DND-41 (cell line): ENCODE results near the gene MPP1.

ENCODE experiments used
- ATAC-seq: fragments of 200-7000 bp; cut with Tn5 transposase; 3 replicates; pipeline ENCODE4 v1.9.1; 2021; ENCODE audit warnings: low read depth; ENCODE audit not compliant: insufficient read depth
- DNase-seq: peaks from one replicate; pipeline ENCODE4 v3.0.0-alpha.2; 2020
- H2AFZ ChIP-seq: 2 replicates; pipeline ENCODE4 v1.6.0; 2012; ENCODE audit warnings: low read depth, low read length
- H3K27ac ChIP-seq: 2 replicates; pipeline ENCODE4 v1.5.1; 2012; ENCODE audit warnings: low read length, inconsistent platforms
- H3K27me3 ChIP-seq: fragments of 200-600 bp; sonication (generic); 2 replicates; pipeline ENCODE4 v1.6.0; 2012; ENCODE audit warnings: low read length, mild to moderate bottlenecking, inconsistent platforms; ENCODE audit not compliant: insufficient read depth, poor library complexity
- H3K36me3 ChIP-seq: 2 replicates; pipeline ENCODE4 v1.5.1; 2012; ENCODE audit warnings: low read length, inconsistent platforms; ENCODE audit not compliant: insufficient read depth
- H3K4me1 ChIP-seq: 2 replicates; pipeline ENCODE4 v1.5.1; 2012; ENCODE audit warnings: mild to moderate bottlenecking, low read length; ENCODE audit not compliant: insufficient read depth
- H3K4me2 ChIP-seq: 2 replicates; pipeline ENCODE4 v1.6.0; 2012; ENCODE audit warnings: mild to moderate bottlenecking, moderate library complexity, low read length, inconsistent platforms; ENCODE audit not compliant: insufficient read depth
- H3K4me3 ChIP-seq, 2 experiments: fragments of 200-600 bp in 1 of 2; shearing (Covaris generic) in 1 of 2; 2 replicates each; pipeline ENCODE4 v1.5.1; 2012 to 2016; ENCODE audit warnings: inconsistent platforms in 2 of 2, low read length in 2 of 2, mild to moderate bottlenecking in 2 of 2, low read depth in 1 of 2, moderate library complexity in 1 of 2
- H3K79me2 ChIP-seq: 2 replicates; pipeline ENCODE4 v1.6.0; 2012; ENCODE audit warnings: low read length, inconsistent platforms; ENCODE audit not compliant: insufficient read depth
- H3K9ac ChIP-seq: 2 replicates; pipeline ENCODE4 v1.6.0; 2012; ENCODE audit warnings: low read depth, mild to moderate bottlenecking, inconsistent platforms, low read length, moderate library complexity
- H3K9me3 ChIP-seq: 2 replicates; pipeline ENCODE4 v1.5.1; 2012; ENCODE audit warnings: low read length, moderate library complexity, mild to moderate bottlenecking, inconsistent platforms; ENCODE audit not compliant: insufficient read depth, severe bottlenecking
- H4K20me1 ChIP-seq: 2 replicates; pipeline ENCODE4 v1.6.0; 2012; ENCODE audit warnings: low read length; ENCODE audit not compliant: insufficient read depth
- CTCF ChIP-seq: IDR thresholded peaks from 2 replicates; pipeline ENCODE4 v1.5.1; 2012; ENCODE audit warnings: borderline replicate concordance, low read length, moderate library complexity, mild to moderate bottlenecking; ENCODE audit not compliant: poor library complexity, severe bottlenecking; ENCODE audit errors: extremely low read depth
- EZH2 ChIP-seq: IDR thresholded peaks from 3 replicates; pipeline ENCODE4 v1.6.1; 2012; ENCODE audit warnings: borderline replicate concordance, low read depth, mild to moderate bottlenecking, moderate library complexity, low read length, inconsistent platforms; ENCODE audit not compliant: severe bottlenecking

Gene MPP1

GRCh38 chrX:154737136-154737535, 68.1 kb downstream of the MPP1 start:
- peaks cover 5% of the 10 kb centered on the region; the same call in 1 of the 2 replicates for H3K36me3 ChIP-seq
- H3K9me3 ChIP-seq: no peaks in the 10 kb centered on the region
- peaks cover 99% of the 10 kb centered on the region for H3K4me1 ChIP-seq
- TF ChIP-seq CTCF: no peak
- no peak for TF ChIP-seq EZH2
- H3K79me2 ChIP-seq: peaks cover 87% of the 10 kb centered on the region
- H3K4me3 ChIP-seq: peak overlapping the region in 1 of 2 experiments; percentile 34; a peak in 1 of 4 replicates
- no peaks in the 10 kb centered on the region for H4K20me1 ChIP-seq
- no peaks in the 10 kb centered on the region for H3K27me3 ChIP-seq
- H3K4me2 ChIP-seq: peak overlapping the region; percentile 62
- DNase-seq: no peak
- peak overlapping the region; percentile 57 for H3K9ac ChIP-seq
- ATAC-seq: no peak
- H3K27ac ChIP-seq: peak overlapping the region; percentile 96
- H2AFZ ChIP-seq: no peak overlapping the region

GRCh38 chrX:154735695-154736393, 69.4 kb downstream of the MPP1 start:
- no peak for TF ChIP-seq CTCF
- no peak for TF ChIP-seq EZH2
- ATAC-seq (no peak), DNase-seq (no peak)
- Histone ChIP-seq H3K79me2 (peaks cover 87% of the 10 kb centered on the region), H3K4me3 (peak overlapping the region in 1 of 2 experiments; percentile 51; a peak in 2 of 4 replicates), H3K4me1 (peaks cover 99% of the 10 kb centered on the region), H2AFZ (no peak overlapping the region), H3K27me3 (no peaks in the 10 kb centered on the region), H3K9ac (peak overlapping the region; percentile 60), H3K4me2 (peak overlapping the region; percentile 62), H3K9me3 (no peaks in the 10 kb centered on the region), H4K20me1 (no peaks in the 10 kb centered on the region), H3K36me3 (peaks cover 13% of the 10 kb centered on the region), H3K27ac (peak overlapping the region; percentile 96)

- ATAC-seq: peak; percentile 84
- H3K27me3 ChIP-seq: no peaks in the 10 kb centered on the region
- H3K4me3 ChIP-seq: peak overlapping the region in 1 of 2 experiments; percentile 51; a peak in 2 of 4 replicates
- H3K79me2 ChIP-seq: peaks cover 87% of the 10 kb centered on the region
- peak overlapping the region; percentile 96 for H3K27ac ChIP-seq
- 0 out of 2 replicates have a peak overlapping the region, but pooled peaks have one; percentile 48 for H2AFZ ChIP-seq
- TF ChIP-seq EZH2 (no peak), CTCF (no peak)
- H3K4me1 ChIP-seq: peaks cover 98% of the 10 kb centered on the region
- H3K9ac ChIP-seq: peak overlapping the region; percentile 60
- no peaks in the 10 kb centered on the region for H3K9me3 ChIP-seq
- DNase-seq: peak; percentile 81
- H3K36me3 ChIP-seq: peaks cover 9% of the 10 kb centered on the region
- peak overlapping the region; percentile 62 for H3K4me2 ChIP-seq
- H4K20me1 ChIP-seq: no peaks in the 10 kb centered on the region
Measured at GRCh38 chrX:154734061-154734781, 71.1 kb downstream of the MPP1 start.
